HFFc6 (cell line): ENCODE measurements around the gene FURIN. TPM values are rescaled to one million over a fixed set of nuclear protein-coding genes. Genes with fewer than 3 reads are reported as not detected.
A peak's percentile ranks its signal among the peaks of the same experiment; 100 is the strongest.

ENCODE experiments used
- DNase-seq: peaks from one replicate; pipeline ENCODE4 v3.0.0-alpha.2; 2018
- H3K27ac Mint-ChIP-seq: 2 replicates; pipeline ENCODE4 v1.8.0; 2020; ENCODE audit warnings: mild to moderate bottlenecking, mixed read lengths
- H3K27me3 Mint-ChIP-seq: 2 replicates; pipeline ENCODE4 v1.8.0; 2021; ENCODE audit warnings: mild to moderate bottlenecking, moderate library complexity, mixed read lengths; ENCODE audit not compliant: insufficient read depth
- H3K36me3 Mint-ChIP-seq: 2 replicates; pipeline ENCODE4 v1.8.0; 2021; ENCODE audit warnings: low read depth, mixed read lengths
- H3K4me1 Mint-ChIP-seq: 2 replicates; pipeline ENCODE4 v1.8.0; 2020; ENCODE audit warnings: low read depth, mixed read lengths
- H3K4me3 Mint-ChIP-seq: 2 replicates; pipeline ENCODE4 v1.8.0; 2020; ENCODE audit warnings: mild to moderate bottlenecking, moderate library complexity, mixed read lengths
- H3K9me3 Mint-ChIP-seq: 2 replicates; pipeline ENCODE4 v1.8.0; 2020; ENCODE audit warnings: mild to moderate bottlenecking, mixed read lengths
- total RNA-seq, 6 experiments: library from RNA; stranded (reverse); fragmentation: NEBNext Ultra II Directional; extraction: Animal tissue kit (Norgen Biotek cat#: 25700); gene quantifications; 2 replicates in 1 of 6; 3 replicates in 5 of 6; pipeline ENCODE4 v1.2.3, GENCODE V29; 2021
- TF ChIP-seq, protein P1 (sequence below): fragments of 200-600 bp; sonication (generic); IDR thresholded peaks from 2 replicates; pipeline ENCODE4 v1.5.0; 2021; ENCODE audit warnings: antibody characterized with exemption, mild to moderate bottlenecking

The FURIN gene
- total RNA-seq, 6 experiments from 2014 or later, result 68.9 to 79.4 (median 74.6) TPM

DNA sequence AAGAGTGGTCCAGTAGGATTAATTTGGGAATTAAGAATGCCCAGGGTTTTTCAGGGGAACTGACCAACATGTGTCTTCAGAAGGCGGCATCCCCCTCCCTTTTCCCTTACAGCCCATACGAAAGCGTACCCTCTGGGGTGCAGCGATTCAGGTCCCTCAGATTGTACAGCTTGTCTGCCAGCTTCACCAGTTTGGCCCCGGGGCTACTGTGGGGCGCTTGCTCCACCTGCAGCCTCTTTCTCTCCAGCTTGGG lies 63.1 kb downstream of the FURIN start:
- DNase-seq, result no peak
- Mint-ChIP-seq H3K4me1 (peaks cover 50% of the 10 kb centered on the region), H3K4me3 (peak overlapping the region; percentile 94), H3K27me3 (peaks cover 2% of the 10 kb centered on the region; the same call in 1 of the 2 replicates), H3K27ac (peak overlapping the region; percentile 92; the same call in 1 of the 2 replicates), H3K36me3 (peaks cover 6% of the 10 kb centered on the region), H3K9me3 (no peaks in the 10 kb centered on the region)
- TF ChIP-seq, protein P1, sequence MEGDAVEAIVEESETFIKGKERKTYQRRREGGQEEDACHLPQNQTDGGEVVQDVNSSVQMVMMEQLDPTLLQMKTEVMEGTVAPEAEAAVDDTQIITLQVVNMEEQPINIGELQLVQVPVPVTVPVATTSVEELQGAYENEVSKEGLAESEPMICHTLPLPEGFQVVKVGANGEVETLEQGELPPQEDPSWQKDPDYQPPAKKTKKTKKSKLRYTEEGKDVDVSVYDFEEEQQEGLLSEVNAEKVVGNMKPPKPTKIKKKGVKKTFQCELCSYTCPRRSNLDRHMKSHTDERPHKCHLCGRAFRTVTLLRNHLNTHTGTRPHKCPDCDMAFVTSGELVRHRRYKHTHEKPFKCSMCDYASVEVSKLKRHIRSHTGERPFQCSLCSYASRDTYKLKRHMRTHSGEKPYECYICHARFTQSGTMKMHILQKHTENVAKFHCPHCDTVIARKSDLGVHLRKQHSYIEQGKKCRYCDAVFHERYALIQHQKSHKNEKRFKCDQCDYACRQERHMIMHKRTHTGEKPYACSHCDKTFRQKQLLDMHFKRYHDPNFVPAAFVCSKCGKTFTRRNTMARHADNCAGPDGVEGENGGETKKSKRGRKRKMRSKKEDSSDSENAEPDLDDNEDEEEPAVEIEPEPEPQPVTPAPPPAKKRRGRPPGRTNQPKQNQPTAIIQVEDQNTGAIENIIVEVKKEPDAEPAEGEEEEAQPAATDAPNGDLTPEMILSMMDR, result no peak

DNA sequence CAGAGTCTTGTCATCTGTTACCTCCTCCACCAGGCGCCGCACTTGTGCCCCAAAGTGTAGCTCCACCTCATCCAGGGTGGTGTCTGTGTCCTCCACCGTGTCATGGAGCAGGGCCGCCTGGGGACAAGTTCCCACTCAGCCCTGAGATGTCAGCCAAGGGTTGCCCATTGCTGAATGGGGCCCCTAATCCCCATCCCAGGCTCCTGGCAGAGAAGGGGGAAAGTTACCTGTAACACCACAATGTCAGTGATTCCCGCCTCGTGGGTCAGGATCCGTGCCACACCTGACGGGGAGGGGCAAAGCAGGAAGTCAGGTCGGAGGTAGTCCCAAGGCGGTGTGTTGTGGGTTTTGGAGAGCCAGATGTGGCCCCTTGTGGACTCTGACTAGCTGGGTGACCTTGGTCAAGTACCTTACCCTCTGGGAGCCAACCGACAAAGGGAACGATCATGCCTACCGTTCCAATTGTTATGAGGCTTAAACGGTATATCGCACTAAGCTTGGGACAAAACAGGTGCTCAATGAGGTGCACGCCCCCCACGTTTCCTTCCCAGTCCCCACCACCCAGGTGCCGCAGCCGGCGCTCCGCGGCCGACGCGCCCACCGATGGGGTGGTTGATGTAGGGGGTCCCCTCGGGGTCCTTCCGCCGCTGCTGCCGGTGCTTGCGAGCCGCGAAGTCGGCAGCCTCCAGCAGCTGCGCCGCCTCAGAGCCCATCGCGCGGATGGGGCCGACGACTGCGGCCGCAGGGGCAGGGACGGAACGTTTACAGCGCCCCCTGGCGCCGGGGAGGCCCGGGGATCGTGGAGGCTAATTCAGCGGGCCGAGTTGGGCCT lies 63.7 kb downstream of the FURIN start, which contains the start of gene HDDC3:
HDDC3 (minus strand) TSS at position 722 of the 832 bp plus-strand sequence; CDS start at position 713, 9 bp downstream.
- peak; percentile 69 for DNase-seq
- Mint-ChIP-seq H3K27ac (peak within 1 kb of the TSS; percentile 92), H3K4me3 (peak within 1 kb of the TSS; percentile 94), H3K27me3 (peaks cover 2% of the 10 kb centered on the region; the same call in 1 of the 2 replicates), H3K36me3 (peaks cover 11% of the 10 kb centered on the region), H3K4me1 (peaks cover 54% of the 10 kb centered on the region), H3K9me3 (no peaks in the 10 kb centered on the region)
- TF ChIP-seq, protein P1, result peak; percentile 97

DNA sequence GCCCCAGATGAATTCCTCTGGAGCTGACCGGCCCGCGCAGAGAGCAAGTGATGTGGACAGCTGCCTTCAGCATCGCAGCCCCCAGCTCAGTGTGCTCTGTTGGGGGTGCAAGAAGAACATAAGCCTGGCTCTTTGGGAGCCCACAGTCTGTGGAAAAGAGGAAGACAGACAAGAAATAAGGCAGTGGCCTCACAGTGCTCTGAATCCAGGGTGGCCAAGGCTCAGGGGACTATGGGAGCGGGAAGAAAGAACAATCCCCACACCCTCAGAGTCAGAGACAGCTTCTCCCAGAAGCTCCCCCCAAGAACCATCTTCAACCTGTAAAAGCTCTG lies 64.2 kb downstream of the FURIN start:
- Mint-ChIP-seq H3K27me3 (peaks cover 2% of the 10 kb centered on the region; the same call in 1 of the 2 replicates), H3K4me1 (peaks cover 54% of the 10 kb centered on the region), H3K27ac (peak overlapping the region; percentile 77), H3K4me3 (peak overlapping the region; percentile 94), H3K9me3 (no peaks in the 10 kb centered on the region), H3K36me3 (peaks cover 11% of the 10 kb centered on the region)
- no peak for DNase-seq
- TF ChIP-seq, protein P1, result peak; percentile 51

Other genes starting within 250 kb of the FURIN start
- gene BLM, start 151.2 kb upstream of the FURIN start, total RNA-seq, result 1 to 10 TPM; 2.8 to 7.7 (median 6.1) TPM
- 1 to 10 TPM in 4 of 6 experiments, under 1 TPM in 2; 0.41 to 1.4 (median 1.1) TPM for gene FES, start 15.9 kb downstream of the FURIN start, total RNA-seq
- gene MAN2A2, start 34.7 kb downstream of the FURIN start, total RNA-seq, result 10 to 100 TPM; 15.8 to 26.9 (median 23.4) TPM
- gene HDDC3, start 64.0 kb downstream of the FURIN start, total RNA-seq, result 10 to 100 TPM; 11.2 to 15.7 (median 13.5) TPM
- 10 to 100 TPM; 65.3 to 77.5 (median 72.1) TPM for gene UNC45A, start 66.7 kb downstream of the FURIN start, total RNA-seq
- gene RCCD1, start 86.3 kb downstream of the FURIN start, total RNA-seq, result 10 to 100 TPM; 13.7 to 16.4 (median 14.2) TPM
- gene PRC1, start 125.9 kb downstream of the FURIN start, total RNA-seq, result 100 to 1,000 TPM in 5 of 6 experiments, 10 to 100 TPM in 1; 85.5 to 210 (median 189) TPM
- 10 to 100 TPM; 12.7 to 18.8 (median 16.2) TPM for gene VPS33B, start 154.0 kb downstream of the FURIN start, total RNA-seq
- not detected for gene SV2B, start 231.7 kb downstream of the FURIN start, total RNA-seq